Fibroblast of skin of left biceps (primary cell): ENCODE measurements around the gene UTY.
"Not testable (repeated sequence)": the region's sequence is repeated elsewhere in the genome, so short reads cannot be mapped to it uniquely, and the experiment has no call there.

Experiments used
- DNase-seq, 2 experiments: peaks; one replicate each; pipeline ENCODE4 v3.0.0-alpha.2; 2013; ENCODE audit warnings: low read depth in 2 of 2

Gene UTY

DNA sequence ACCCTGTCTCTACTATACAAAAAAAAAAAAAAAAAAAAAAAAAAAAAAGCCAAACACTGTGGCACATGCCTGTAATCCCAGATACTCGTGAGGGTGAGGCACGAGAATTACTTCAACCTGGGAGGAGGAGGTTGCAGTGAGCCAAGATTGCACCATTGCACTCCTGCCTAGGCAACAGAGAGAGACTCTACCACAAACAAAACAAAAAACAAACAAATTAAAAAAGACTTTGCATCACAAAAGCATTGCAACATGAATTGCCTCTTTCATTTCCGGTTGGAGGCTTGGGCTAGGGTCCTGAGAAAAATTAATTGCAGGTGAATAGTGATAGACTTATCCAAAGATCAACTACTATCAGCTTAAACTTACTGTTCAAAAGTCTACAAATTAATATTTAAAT lies 180.4 kb downstream of the UTY start:
- DNase-seq, result no peak

DNA sequence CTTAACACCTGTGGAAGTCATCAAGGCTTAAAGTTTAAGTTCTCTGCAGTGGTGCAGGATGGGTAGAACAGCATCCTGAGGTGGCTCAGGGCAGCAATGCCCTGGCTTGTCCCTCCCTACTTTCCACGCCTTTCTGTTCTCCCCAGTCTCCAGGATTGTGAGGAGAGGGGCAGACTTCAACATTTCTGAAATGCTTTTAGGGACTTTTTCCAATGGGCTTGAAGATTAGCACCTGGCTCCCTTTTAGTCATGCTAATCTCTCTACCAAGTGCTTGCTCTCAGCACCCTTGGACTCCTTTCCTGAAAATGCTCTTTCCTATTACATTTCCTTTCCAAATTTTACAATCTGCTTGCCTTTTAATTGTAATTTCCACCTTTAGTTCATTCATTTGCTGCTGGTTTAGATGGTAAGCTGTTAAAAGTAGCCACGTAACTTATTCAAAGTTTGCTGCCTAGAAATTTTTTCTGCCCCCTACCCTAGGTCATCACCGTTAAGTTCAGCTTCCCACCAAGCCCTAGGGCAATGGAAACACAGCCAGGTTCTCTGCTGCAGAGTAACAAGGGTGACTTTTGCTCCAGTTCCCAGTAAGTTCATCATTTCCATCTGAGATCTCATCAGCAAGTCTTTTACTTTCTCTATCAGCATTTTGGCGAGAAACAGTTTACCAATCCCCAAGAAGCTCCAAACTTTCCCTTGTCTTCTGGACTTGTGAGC lies 183.5 kb downstream of the UTY start:
- no peak for DNase-seq

DNA sequence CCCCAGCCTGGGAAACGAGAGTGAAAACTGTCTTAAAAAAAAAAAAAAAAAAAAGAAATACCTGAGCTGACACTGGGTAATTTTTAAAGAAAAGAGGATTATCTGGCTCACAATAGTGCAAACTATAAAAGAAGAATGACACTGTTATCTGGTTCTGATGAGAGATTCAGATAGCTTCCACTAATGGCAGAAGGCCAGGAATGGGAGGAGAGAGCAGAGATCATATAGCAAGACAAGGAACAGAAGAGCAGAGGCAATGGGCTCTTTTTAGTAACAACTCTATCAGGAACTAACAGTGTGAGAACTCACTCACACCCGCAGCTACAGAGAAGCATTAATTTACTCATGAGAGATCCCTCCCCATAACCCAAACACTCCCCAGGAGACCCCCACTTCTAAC lies 184.8 kb downstream of the UTY start:
- no peak for DNase-seq

DNA sequence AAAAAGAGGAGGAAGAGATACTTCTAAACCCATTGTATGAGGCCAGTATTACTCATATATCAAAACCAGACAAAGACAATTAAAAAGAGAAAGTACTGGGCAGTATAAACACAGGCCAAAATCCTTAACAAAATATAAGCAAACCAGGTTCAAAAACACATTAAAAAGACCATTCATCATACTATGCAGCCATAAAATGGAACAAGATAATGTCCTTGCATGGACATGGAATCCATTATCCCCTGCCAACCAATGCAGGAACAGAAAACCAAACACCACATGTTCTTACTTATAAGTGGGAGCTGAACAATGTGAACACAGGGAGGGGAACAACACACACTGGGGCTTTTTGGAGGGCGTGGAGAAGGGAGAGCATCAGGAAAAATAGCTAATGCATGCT lies 188.6 kb downstream of the UTY start:
- DNase-seq, result no peak

DNA sequence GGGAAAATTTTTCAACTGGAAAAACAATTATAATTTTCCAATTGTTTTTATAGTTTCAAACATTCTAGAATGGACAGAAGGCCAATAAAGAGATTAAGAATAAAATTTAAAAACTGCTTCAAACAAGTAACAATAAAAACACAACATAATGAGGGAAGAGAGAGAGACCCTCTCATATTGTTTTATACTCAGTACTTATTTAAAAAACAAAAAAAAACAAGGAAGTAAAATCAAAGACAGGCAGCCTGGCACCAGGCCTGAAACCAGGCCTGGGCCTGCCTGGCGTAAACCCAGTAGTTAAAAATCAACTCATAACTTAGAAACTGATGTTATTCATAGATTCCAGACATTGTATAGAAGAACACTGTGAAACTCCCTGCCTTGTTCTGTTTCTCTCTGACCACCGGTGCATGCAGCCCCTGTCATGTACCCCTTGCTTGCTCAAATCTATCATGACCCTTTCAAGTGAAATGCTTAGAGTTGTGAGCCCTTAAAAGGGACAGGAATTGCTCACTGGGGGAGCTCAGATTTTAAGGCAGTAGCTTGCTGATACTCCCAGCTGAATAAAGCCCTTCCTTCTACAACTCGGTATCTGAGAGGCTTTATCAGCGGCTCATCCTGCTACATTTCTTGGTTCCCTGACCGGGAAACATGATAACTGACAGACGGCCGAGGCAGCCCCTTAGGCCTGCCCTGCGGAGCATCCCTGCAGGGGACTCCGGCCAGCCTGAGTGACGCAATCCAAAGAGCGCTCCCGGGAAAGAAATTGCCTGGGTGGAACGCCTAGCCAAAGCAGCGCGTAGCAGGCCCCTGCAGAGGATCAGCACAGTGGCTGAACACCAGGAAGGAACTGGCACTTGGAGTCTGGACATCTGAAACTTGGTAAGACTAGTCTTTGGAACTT lies 197.4 kb downstream of the UTY start:
- not testable (repeated sequence) for DNase-seq

DNA sequence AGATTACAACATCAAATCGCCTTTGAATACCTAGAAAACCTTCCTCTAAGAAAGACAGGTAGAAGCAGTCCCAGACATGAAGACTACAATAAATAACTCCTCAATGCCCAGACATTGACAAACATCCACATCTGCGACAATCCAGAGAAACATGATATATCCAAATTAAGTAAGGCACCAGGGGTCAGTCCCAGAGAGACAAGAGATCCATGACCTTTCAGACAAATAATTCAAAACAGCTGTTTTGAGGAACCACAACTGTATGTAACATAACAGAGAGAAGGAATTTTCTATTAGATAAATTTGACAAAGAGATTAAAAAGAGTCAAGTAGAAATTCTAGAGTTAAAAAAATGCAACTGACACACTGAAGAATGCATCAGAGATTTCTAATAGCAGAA lies 200.3 kb downstream of the UTY start:
- DNase-seq, result no peak

DNA sequence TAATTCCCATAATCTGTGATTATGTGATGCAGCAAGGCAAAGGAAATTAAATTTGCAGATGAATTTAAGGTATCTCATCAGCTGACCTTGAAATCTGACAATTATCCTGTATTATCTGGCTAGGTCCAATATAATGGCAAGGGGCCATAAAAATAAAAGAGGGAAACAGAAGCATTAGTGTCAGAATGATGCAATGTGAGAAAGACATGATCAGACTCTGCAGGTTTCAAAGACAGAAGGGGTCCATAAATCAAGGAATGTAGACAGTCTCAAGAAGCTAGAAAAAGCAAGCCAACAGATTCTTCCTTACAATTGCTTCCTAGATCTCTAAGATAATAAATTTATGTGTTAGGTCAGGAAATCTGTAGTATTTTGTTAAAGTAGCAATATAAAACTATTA lies 208.1 kb downstream of the UTY start:
- no peak for DNase-seq

DNA sequence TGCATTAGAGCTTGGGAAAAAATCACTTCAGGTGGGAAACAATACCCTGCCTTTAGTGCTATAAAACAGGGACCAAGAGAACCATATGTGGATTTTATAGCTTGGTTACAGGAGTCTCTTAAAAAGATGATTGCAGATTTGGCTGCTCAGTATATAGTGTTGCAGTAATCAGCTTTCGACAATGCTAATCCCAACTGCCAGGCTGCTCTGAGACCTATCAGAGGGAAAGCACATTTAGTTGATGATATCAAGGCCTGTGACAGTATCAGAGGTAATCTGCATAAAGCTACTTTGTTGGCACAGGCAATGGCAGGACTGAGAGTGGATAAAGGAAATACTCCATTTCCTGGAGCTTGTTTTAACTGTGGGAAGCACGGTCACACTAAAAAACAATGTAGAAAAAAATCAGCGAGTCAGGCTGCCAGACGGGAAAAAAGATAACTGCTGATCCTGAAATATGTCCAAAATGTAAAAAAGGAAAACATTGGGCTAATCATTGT lies 225.8 kb downstream of the UTY start:
- not testable (repeated sequence) for DNase-seq

DNA sequence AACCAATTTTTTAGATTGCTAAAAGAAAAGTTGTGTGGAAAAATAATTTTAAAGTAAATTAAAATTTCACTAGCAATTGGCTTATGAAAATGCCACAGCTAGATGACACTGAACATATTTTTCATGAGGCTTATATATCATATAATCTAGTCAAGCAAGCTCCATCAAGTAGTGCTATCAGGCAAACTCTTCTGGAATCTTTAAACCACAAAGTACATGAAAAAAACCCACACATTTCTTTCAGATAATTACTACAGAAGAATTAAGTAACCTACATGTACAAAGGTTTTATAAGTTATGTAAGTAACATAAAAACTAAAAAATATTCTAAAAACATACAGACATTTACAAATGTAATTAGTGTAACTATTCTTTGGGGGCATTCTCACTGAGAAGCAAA lies 229.4 kb downstream of the UTY start:
- no peak for DNase-seq

DNA sequence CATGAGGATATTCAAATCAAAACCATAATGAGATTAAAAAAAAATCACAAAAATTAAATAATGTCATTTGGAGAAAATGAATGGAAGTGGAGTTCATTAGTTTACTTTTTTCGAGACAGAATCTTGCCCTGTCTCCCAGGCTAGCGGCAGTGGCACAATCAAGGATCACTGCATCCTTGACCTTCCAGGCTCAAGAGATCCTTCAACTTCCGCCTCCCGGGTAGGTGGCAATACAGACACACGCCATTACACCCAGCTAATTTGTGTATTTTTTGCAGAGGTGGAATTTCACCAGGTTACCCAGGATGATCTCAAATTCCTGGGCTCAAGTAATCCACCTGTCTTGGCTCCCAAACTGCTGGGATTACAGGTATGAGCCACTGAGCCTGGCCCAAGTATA lies 236.1 kb downstream of the UTY start:
- DNase-seq, result no peak

DNA sequence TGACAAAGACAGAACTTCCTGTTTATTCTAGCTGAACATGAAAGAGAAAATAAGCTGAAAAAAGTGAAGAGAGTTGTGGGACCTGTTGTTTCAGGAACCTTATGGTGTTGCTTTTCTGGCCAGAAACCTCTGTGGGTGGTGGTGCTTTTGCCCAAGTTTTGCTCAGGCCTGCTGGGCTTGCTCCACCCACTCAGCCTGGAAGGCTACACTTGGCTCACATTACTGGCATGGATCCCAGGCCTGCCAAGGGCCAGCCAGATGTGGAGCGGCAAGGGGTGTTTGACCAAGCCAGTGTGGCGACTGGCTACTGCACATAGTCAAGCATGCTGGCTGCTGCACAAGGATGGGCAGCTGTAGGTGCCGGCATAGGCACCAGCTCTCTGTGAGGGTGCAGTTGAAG lies 245.9 kb downstream of the UTY start:
- DNase-seq, result no peak

DNA sequence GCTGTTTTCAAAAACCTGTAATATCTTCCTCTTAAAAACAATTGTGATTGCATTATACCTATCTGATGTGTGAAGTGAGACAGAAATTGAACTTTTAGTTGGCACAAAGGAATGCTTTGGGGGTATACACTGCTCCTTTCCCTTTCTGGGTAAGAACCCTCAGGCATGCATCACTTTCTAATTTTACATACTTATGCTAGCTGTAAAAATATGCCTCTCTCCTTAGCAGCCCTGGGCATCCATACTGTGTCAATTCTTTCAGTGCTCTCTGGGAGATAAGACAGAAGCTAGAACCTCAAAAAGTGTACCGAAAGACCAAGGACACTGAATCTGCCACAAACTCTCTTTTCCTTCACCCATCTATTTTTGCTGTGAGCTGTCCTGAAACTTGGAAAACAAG lies 246.7 kb downstream of the UTY start:
- no peak for DNase-seq

DNA sequence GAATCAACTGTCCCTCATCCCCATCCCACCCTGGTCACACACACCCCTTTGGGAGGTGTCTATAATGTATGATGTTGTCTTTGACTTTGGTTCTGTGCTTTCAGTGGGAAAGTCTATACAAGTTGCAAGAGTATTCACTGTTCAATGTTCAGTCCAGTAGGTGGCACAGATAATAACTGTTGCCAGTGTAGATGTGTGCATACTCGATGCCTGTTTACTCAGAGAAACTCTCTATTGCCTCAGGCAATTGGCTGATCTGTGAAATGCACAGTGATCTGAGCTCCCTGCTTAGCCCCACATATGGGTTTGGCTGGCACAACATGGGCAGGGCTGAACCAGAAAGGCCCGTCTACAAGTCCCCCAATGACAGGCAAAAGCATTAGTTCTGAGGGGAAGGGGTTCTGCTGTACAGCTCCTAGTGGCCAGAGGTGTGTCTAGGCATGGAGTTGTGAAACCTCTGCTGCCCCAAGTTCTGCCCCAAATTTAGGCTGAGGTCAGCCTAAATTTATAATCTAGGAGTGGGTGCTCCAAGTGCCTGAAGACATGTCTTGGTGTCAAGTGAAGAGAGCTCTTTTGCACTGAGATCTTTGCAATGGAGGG lies 252.4 kb downstream of the UTY start:
- no peak for DNase-seq

DNA sequence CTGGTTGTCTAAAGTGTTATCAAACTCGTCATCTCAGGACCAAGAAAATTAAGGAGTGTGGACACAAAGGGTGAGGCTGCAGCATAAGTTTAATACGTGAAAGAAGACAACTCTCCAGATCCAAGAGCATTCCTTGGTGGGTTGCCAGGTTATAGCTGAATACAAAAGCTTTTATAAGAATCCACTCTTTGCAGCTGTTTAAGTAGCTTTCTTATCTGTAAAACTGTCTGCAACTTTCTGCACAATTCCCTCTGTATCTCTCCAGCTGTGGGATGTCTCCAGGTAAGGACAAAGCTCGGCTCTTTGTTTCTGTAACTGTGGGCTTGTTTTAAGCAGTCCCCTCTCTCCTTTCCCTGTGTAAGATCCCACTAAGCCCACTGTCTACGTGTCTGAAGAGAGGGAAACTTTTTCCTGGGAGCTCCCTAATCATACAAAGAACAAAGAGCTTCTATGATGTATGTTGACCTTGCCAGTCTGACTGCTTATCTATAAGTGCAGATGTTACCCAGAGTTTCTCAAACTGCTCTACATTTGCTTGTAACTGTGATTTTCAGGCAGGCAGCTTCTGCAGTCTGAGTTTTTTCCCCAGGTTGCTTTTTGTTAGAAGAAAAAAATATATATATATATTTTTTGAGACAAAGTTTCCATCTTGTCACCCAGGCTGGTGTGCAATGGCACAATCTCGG lies 268.7 kb downstream of the UTY start:
- DNase-seq, result no peak

DNA sequence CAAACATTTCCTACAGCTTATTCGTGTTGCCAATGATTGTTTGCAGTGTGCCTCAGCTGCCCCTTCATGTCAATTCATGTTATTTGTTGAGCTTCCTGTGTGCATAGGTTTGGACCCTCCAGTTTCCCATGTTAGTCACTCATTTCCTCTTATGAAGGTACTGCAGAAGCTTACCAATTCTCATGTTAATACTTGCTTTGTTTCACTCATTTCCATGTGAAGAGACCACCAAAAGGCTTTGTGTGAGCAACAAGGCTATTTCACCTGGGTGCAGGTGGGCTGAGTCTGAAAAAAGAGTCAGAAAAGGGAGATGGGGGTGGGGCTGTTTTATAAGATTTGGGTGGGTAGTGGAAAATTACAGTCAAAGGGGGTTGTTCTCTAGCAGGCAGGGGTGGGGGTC lies 274.6 kb downstream of the UTY start:
- DNase-seq, result no peak
